ENCODE measurements around the gene RB1.

The RB1 gene

DNA sequence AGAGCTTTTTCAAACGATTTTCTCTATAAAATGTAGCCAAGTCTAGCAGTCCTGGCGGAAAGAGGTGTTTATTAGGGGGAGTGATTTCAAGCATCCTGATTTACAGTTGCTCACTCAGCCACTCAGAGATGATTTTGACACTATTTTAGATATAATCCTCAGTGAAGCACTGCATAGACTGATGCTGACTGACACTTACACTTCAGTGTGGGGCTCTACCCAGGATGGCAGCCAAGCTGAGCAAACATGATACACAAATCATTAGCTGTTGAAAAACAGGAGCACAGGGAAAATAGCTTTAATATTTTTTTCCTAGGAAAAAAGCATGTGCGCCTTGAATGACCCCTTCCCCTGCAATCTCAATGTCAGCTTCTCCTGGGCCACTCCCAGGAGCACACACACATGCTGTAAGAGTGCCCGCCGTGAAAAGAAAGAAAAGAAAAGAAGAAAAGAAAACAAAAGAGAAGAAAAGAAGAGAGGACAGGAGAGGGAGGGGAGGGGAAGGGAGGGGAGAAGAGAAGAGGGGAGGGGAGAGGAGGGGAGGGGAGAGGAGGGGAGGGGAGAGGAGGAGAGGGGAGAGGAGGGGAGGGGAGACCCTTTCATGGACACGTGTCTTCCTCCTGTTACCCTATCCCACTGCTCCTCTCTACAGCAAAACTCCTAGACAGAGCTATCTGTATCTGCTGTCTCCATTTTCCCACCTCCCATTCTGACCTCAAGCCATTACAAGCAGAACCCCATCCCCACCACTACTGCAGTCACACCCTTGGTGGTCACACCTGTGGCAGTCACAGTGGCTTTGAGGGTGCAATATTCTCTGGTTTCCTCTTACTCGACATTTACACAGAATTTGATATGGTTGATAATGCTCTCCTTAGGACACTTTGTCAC is 193.0 kb downstream of the RB1 start:
- DNase-seq (ENCODE audit: low read depth): no peak

- no peak for DNase-seq (ENCODE audit: low read depth)
Measured at GRCh38 chr13:48497669-48498068, 194.1 kb downstream of the RB1 start.

DNA sequence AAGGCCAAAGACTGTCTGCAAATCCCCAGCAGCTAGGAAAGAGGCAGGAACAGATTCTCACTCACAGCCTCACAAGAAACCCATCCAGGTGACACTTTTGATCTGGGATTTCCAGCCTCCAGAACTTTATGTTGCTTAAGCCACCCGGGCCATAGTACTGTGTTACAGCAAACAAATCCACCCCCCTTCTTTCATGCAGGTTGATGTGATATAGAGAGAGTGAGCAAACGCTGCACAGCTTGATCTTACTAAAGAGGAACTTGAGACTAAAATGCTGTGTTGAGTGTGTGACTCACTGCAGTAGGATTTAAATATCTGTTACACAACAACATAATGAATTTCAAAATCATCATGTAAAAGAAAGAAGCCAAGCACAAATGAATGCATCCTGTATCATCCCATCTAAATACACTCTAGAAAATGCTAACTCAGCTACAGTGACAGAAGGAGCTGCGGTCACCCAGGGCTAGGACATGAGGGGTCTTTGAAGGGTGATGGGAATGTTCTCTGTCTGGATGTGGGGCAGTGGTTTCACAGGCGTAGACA is 197.2 kb downstream of the RB1 start:
- peak; percentile 96 for DNase-seq (ENCODE audit: low read depth)

DNA sequence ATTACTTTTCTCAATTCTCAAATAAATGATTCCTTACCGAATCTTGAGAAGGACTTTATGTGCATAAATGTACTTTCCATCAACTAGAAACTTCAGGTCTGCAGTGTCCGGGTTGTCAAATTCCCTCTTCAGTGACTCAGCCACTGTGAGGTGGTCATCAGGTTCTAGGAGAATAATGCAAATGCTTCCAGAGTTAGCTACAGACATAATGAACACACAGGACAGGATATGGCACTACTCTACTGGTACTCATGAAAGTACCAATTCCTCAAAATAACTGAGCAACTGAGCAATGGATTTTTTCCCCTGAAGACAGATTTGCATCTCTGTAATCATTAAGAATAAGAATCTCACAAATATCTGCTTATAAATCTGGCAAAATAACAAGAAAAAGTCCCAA is 198.2 kb downstream of the RB1 start:
- DNase-seq (ENCODE audit: low read depth): no peak

GRCh38 chr13:48502601-48503319 is 199.2 kb downstream of the RB1 start:
- DNase-seq (ENCODE audit: low read depth): no peak

GRCh38 chr13:48504606-48505005 is 201.1 kb downstream of the RB1 start:
- no peak for DNase-seq (ENCODE audit: low read depth)

GRCh38 chr13:48505012-48505411 is 201.5 kb downstream of the RB1 start:
- no peak for DNase-seq (ENCODE audit: low read depth)

DNA sequence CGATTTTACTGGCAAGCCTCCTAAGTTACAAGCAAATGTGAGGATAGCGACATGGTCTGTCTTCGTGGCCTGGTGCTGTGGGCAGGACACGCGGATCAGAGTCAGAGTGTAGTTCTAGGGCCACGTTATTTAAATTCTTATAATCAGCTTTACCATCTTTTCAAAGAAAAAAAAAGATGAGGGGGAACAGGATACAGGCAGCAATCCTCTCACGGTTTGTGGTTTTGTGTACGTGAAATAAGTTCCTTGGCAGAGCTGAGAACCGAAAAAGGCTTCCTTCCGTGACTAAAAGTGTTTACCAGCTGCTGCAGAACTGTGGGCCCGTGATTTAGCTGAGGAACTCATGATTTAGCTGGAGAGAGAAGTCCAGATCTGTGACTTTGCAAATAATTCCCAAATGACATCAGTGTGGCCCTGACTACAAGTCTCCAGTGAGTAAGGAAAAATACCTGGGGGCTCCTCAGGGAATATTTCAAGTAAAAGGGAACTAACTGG is 202.1 kb downstream of the RB1 start:
- DNase-seq (ENCODE audit: low read depth): no peak

DNA sequence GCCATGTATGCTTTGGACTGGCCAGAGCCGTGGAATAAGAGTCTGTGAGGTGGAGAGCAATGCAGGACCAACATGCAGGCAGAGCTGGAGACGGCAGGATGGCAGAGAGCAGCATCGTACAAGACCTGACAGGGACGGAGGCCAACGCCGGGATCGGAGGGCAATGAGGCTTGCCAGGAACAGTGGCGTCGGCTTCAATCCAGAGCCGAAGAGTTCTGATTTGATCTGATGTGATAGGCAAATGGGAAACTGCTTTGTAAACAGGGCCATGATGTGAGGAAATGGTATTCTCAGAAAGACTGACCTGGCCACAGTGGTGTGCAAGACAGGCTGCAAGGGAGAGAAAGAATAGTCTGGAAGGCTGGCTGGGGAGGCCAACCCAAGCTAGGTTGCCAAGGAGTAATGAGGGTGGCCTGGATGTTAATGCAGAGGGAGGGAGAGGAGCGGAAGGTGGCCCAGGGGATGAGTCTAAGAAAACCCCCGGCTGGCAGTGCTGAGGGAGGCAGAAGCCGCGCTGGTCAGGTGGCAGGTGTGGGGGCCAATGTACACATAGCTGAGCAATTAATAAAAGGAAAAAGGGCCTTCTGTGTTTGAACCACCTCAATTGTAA is 202.6 kb downstream of the RB1 start:
- no peak for DNase-seq (ENCODE audit: low read depth)

- DNase-seq (ENCODE audit: low read depth): no peak
Measured at GRCh38 chr13:48507021-48507420, 203.5 kb downstream of the RB1 start.

DNA sequence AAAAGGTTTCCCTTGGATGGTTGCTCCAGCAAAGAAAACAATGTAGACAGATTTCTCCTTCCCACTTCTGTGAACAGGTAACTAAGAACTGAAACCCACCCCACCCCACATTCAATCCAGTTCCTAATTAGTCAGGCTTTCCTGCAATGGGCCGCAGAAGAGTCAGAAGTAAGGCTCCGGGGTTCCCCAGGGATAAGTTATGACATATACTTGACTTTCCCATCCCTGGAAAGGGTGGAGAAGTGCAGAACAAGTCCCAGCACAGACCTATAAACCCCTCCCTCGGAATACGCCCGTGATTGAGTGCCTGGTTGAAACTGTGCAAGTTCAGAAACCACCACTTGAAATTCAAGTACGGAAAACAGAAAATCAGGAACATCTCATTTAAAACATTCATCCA is 204.5 kb downstream of the RB1 start:
- no peak for DNase-seq (ENCODE audit: low read depth)

DNA sequence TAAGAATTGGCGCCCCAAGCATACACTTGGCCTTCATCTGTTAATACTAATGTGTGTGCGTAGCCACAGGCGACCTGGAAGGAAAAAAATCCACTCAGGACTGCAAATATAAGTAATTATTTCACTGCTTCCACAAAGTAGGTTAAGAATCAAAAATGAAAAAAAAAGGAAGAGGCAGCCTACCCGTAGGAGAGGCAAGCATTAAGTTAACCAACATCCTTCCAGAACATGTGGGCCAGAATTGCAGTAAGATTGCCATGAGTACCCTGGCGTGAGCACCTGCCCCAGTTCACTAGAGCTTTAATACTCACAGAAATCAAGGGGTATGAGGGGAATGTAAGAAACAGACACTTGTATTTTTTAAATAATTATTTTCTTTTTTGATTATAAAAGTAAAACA is 207.1 kb downstream of the RB1 start:
- no peak for DNase-seq (ENCODE audit: low read depth)

DNA sequence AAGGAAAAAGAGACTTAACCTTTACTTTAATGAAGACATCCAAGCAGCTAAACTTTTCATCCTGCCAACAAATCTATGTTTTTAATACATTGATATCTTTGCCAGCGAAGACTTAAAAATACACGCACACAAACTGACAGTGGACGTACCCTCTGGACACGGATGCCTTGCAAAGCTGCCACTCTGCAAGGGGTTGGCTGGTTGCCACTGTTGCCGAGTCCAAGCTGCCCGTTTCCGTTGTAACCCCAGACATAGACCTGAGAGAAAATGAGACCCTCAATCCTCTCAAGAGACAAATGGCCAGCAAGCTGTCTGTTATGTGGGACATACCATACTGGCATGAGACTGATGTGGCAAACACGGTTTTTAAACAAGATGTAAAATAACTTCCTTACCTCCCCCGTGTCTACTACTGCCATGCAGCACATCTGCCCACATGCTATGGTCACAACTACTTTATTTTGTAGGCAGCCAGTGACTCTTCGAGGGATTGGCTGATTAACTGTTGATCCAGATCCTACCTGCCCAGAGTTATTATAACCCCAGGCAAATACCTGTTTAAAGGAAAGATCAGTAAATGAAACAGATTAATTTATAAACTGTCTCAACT is 208.2 kb downstream of the RB1 start:
- DNase-seq (ENCODE audit: low read depth): no peak

GRCh38 chr13:48514793-48515192 is 211.2 kb downstream of the RB1 start:
- DNase-seq (ENCODE audit: low read depth): no peak

DNA sequence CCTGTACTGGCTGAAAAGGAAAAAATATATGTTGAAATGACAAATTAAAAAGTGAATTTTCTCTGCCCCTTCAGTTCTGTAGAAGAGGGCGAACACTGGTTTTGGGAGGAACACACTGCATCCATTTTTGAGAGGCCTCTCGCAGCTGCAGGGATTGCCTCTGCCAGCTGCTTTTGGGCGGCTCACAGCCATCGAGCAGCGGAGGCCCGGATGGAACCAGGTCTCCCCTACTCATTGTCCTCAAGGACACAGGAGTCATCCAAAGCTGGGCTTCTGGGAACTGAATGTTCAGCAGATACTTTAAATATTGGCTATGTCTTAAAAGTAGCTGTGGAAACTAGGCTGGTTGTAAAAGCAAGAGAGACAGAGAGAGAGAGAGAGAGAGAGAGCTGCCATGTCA is 212.2 kb downstream of the RB1 start:
- DNase-seq (ENCODE audit: low read depth): no peak

GRCh38 chr13:48518083-48518482 is 214.5 kb downstream of the RB1 start:
- no peak for DNase-seq (ENCODE audit: low read depth)

GRCh38 chr13:48526286-48526685 is 222.7 kb downstream of the RB1 start:
- DNase-seq (ENCODE audit: low read depth): no peak

GRCh38 chr13:48527955-48528354 is 224.4 kb downstream of the RB1 start:
- no peak for DNase-seq (ENCODE audit: low read depth)

GRCh38 chr13:48528720-48529119 is 225.2 kb downstream of the RB1 start:
- DNase-seq (ENCODE audit: low read depth): no peak

- DNase-seq (ENCODE audit: low read depth): no peak
Measured at GRCh38 chr13:48530833-48531232, 227.3 kb downstream of the RB1 start.
